HEK293 (cell line): ENCODE results near the gene VPS37C.

Experiments used
- CTCF ChIA-PET: fragments of 350-600 bp; formaldehyde crosslinking; extraction: SDS; loops from one replicate; lab custom pipeline; 2021; ENCODE audit warnings: antibody characterized with exemption; lab: Yijun Ruan, JAX
- POLR2A ChIA-PET: fragments of 300-600 bp; formaldehyde crosslinking; extraction: SDS; loops from one replicate; lab custom pipeline; 2020; ENCODE audit warnings: antibody characterized with exemption, inconsistent platforms; lab: Yijun Ruan, JAX
- H3K27ac ChIP-seq: fragments of 200-500 bp; sonication (Bioruptor generic); 2 replicates; pipeline ENCODE4 v1.5.1; 2014; ENCODE audit warnings: low read depth, low read length, control low read depth, inconsistent platforms; ENCODE audit errors: extremely low read depth
- H3K36me3 ChIP-seq, 2 experiments: fragments of 200-500 bp in 1 of 2; sonication (Bioruptor generic) in 1 of 2; 1 replicate in 1 of 2; 2 replicates in 1 of 2; pipeline ENCODE4 v1.5.1; 2014 to 2017; ENCODE audit warnings: inconsistent platforms in 2 of 2, low read length in 2 of 2; ENCODE audit not compliant: control insufficient read depth in 2 of 2, insufficient read depth in 1 of 2
- H3K4me1 ChIP-seq: fragments of 200-500 bp; sonication (Bioruptor generic); 2 replicates; pipeline ENCODE4 v1.5.1; 2014; ENCODE audit warnings: mild to moderate bottlenecking, low read length, inconsistent platforms; ENCODE audit not compliant: control insufficient read depth, insufficient read depth
- H3K4me3 ChIP-seq: 2 replicates; pipeline ENCODE4 v1.5.1; 2011; ENCODE audit warnings: low read depth, mild to moderate bottlenecking, control low read depth, low read length, moderate library complexity
- H3K9me3 ChIP-seq: fragments of 200-500 bp; sonication (Bioruptor generic); 2 replicates; pipeline ENCODE4 v1.5.1; 2014; ENCODE audit warnings: low read depth, low read length, inconsistent platforms; ENCODE audit not compliant: control insufficient read depth, insufficient read depth
- BCL11B ChIP-seq: fragments of 450-650 bp; formaldehyde crosslinking; IDR thresholded peaks from 2 replicates; pipeline ENCODE4 v1.5.1; 2016; ENCODE audit warnings: low read depth, missing biosample characterization, missing genetic modification characterization
- GLIS1 ChIP-seq: fragments of 450-650 bp; formaldehyde crosslinking; IDR thresholded peaks from 2 replicates; pipeline ENCODE4 v1.5.1; 2016; ENCODE audit warnings: missing biosample characterization, missing genetic modification characterization
- RBAK ChIP-seq: fragments of 450-650 bp; formaldehyde crosslinking; IDR thresholded peaks from 2 replicates; pipeline ENCODE4 v1.5.1; 2016; ENCODE audit warnings: missing biosample characterization, missing genetic modification characterization
- TRIM28 ChIP-seq: IDR thresholded peaks from 2 replicates; pipeline ENCODE4 v1.6.1; 2011; ENCODE audit warnings: low read length, control low read depth, borderline replicate concordance
- TSHZ1 ChIP-seq: fragments of 450-650 bp; formaldehyde crosslinking; IDR thresholded peaks from 2 replicates; pipeline ENCODE4 v1.5.1; 2016; ENCODE audit warnings: missing biosample characterization, missing genetic modification characterization, borderline replicate concordance
- YY1 ChIP-seq: fragments of 450-650 bp; formaldehyde crosslinking; IDR thresholded peaks from 2 replicates; pipeline ENCODE4 v1.5.1; 2018; ENCODE audit warnings: missing biosample characterization, missing genetic modification characterization
- ZBTB1 ChIP-seq: fragments of 450-650 bp; formaldehyde crosslinking; IDR thresholded peaks from 2 replicates; pipeline ENCODE4 v1.5.1; 2016; ENCODE audit warnings: missing biosample characterization, missing genetic modification characterization
- ZBTB10 ChIP-seq: fragments of 450-650 bp; formaldehyde crosslinking; IDR thresholded peaks from 2 replicates; pipeline ENCODE4 v1.5.1; 2016; ENCODE audit warnings: missing biosample characterization, missing genetic modification characterization
- ZFP69B ChIP-seq: fragments of 450-650 bp; formaldehyde crosslinking; IDR thresholded peaks from 2 replicates; pipeline ENCODE4 v1.5.1; 2016; ENCODE audit warnings: missing biosample characterization, missing genetic modification characterization
- ZNF184 ChIP-seq: fragments of 450-650 bp; IDR thresholded peaks from 2 replicates; pipeline ENCODE4 v1.5.1; 2018; ENCODE audit warnings: missing biosample characterization, mild to moderate bottlenecking, missing genetic modification characterization
- ZNF26 ChIP-seq: fragments of 450-650 bp; formaldehyde crosslinking; IDR thresholded peaks from 2 replicates; pipeline ENCODE4 v1.5.1; 2016; ENCODE audit warnings: missing biosample characterization, missing genetic modification characterization
- ZNF266 ChIP-seq: fragments of 450-650 bp; formaldehyde crosslinking; IDR thresholded peaks from 2 replicates; pipeline ENCODE4 v1.5.1; 2016; ENCODE audit warnings: missing biosample characterization, missing genetic modification characterization, low read depth
- ZNF449 ChIP-seq: fragments of 450-650 bp; formaldehyde crosslinking; IDR thresholded peaks from 2 replicates; pipeline ENCODE4 v1.5.1; 2017; ENCODE audit warnings: missing biosample characterization, mild to moderate bottlenecking, missing genetic modification characterization, moderate library complexity
- ZNF544 ChIP-seq: fragments of 450-650 bp; formaldehyde crosslinking; IDR thresholded peaks from 2 replicates; pipeline ENCODE4 v1.5.0; 2017; ENCODE audit warnings: missing biosample characterization, missing genetic modification characterization

Gene VPS37C

GRCh38 chr11:61194981-61195695 is 33.9 kb upstream of the VPS37C start:
- Histone ChIP-seq H3K4me1 (no peaks in the 10 kb centered on the region), H3K27ac (no peak overlapping the region), H3K9me3 (no peaks in the 10 kb centered on the region), H3K36me3 (no peaks in the 10 kb centered on the region), H3K4me3 (no peak overlapping the region)
- no peak for TF ChIP-seq ZFP69B (tag by site-specific recombination)
- no peak for TF ChIP-seq YY1 (tag by site-specific recombination)
- TF ChIP-seq TSHZ1 (tag by site-specific recombination), result no peak
- no peak for TF ChIP-seq ZNF449
- TF ChIP-seq TRIM28, result no peak
- no peak for TF ChIP-seq ZNF184 (tag by site-specific recombination)
- TF ChIP-seq RBAK (tag by site-specific recombination), result no peak
- TF ChIP-seq ZBTB1, result no peak
- ChIA-PET CTCF (no interaction called here), POLR2A (no interaction called here)

- no peak for TF ChIP-seq ZNF266 (tag by site-specific recombination)
- TF ChIP-seq BCL11B, result no peak
- no peak for TF ChIP-seq TSHZ1 (tag by site-specific recombination)
- no peak for TF ChIP-seq ZBTB1
- TF ChIP-seq ZNF26, result no peak
- TF ChIP-seq GLIS1 (tag by site-specific recombination), result no peak
- no peak for TF ChIP-seq ZNF544 (tag by site-specific recombination)
- no peak for TF ChIP-seq ZBTB10 (tag by site-specific recombination)
- TF ChIP-seq TRIM28, result no peak
- Histone ChIP-seq H3K27ac (no peak overlapping the region), H3K4me1 (no peaks in the 10 kb centered on the region), H3K36me3 (no peaks in the 10 kb centered on the region), H3K4me3 (no peak overlapping the region), H3K9me3 (no peaks in the 10 kb centered on the region)
- POLR2A ChIA-PET, result no interaction called here
- CTCF ChIA-PET, result no interaction called here
These were observed 33.0 kb upstream of the VPS37C start for GRCh38 chr11:61194169-61194671.
